Fibroblast of upper back skin (primary cell): ENCODE results near the gene EPHA7.

Experiments used
- DNase-seq: peaks from one replicate; pipeline ENCODE4 v3.0.0-alpha.2; 2013

The EPHA7 gene

DNA sequence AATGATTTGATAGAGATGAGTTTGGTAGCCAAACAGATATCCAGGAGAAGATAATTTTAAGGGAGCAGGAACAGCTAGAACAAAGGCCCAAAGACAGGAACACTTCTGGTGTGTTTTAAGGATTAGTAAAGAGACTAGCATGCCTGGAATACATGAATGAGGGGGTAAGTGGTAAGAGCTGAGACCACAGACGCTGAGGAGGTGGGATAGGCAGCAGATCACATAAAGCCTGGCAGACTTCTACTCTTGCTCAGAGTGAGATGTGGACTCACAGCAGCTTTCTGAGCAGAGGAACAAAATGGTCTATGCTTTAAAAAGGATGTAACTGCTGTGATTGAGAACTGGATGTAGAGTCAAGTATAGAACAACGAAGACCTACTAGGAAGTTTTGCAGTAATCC lies 100.1 kb downstream of the EPHA7 start:
- no peak for DNase-seq

DNA sequence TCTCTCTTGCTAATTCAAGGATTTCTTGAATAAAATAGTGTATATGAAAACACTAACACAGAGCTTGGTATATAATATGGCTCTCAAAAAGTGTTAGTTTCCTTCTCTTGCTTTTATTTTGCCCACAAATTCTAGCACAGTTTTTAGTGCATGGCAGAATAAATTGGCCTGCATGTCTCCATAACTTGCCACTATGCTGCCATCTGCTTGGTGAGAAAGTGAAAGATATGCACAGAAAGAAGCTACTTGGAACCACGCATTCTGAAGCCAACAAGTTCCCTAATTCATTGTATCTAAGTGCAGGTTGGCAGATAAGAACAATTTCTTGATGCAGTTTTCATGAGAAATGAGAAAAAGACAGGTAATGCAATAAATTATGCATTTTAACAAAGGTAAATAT lies 101.2 kb downstream of the EPHA7 start:
- DNase-seq, result no peak

DNA sequence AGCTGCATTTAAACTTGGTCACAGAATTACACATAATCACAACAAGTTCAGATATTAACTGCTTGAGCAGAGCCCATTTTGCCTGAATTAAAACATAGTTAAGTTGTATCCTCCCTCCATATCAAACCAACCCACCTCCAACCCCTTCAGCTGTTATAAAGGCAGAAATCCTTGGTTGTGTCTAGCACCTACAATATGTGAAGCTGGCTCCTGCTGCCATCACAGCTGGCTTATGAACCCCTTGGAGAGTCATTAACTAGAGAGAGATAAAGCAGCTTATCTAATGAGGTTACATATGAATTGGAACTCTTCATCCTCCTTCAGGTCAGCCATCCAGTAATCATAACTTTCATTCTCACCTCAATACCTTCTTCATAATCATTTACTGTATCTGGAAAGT lies 101.8 kb downstream of the EPHA7 start:
- DNase-seq, result no peak

DNA sequence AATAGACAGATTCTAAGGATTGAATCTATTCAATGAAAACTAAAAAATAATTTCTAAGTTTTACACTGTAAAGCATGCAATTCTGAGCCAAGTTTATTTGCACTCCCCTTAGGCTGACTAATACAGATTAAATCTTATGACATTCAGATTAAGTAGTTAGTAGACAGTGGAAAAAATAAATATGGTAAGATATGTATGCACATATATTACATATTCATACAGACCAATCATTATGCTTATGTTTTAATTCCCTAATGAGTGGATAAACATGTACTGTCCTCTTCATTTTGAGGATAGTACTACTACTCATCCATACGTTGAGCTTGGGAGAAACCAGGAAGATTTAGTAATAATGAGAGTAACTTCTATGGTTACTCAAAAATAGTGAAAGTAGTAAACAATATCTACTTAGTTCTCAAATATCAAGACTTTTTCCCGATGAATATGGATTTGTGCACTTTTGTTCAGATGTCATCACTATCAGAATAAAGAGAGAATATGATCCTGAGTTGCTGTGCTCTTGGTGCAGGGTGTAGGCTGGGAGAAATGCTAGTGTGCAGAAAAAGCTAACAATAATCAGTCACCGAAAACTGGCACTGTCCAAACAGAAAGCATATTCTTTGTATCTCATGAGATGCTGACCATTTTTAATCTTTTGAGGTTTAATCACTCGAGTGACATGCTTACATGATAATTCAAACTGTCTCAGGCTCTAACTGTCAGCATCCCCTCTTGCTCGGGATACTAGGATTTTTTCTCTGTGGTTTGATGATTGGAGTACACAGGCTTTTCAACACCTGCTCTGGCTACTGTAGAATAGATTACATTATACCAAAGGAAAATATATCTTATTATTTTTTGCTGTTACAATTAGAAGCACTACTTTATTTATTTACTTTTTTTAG lies 111.6 kb downstream of the EPHA7 start:
- no peak for DNase-seq

DNA sequence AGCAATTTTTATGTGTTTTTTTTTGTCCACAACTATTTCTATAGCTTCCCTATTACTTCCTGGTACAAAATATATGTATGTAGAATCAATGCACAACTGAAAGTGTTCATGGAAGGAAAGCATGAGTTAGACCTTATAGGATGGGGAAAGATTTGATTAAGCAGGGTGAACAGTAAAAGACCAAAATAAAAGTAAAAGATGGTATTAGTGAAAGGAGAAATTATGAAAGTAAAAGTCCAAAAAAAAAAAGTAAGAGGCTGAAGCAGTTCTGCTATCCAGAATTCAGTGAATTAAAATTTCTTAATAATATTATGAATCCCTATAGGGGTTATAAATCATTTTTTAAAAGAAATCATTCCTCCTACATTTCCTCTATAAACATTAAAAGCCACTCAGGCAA lies 114.3 kb downstream of the EPHA7 start:
- DNase-seq, result no peak

DNA sequence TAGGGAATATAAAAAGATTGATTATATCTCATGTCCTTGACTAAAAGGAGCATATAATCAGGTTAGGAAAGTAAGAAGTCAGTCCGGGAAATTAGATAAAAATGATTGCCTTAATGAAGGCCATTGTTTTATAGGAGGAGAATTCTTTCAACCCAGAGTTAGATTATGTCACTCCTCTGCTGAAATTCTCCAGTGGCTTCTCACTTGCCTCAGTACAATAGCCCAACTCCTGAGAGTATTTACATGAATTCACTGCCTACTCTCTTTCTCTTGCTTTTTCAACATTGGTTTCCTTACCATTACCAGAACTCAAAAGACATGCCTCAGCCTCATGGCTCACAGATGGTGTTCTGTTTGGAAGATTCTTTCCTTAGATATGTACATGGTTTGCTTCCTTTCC lies 114.9 kb downstream of the EPHA7 start:
- no peak for DNase-seq

DNA sequence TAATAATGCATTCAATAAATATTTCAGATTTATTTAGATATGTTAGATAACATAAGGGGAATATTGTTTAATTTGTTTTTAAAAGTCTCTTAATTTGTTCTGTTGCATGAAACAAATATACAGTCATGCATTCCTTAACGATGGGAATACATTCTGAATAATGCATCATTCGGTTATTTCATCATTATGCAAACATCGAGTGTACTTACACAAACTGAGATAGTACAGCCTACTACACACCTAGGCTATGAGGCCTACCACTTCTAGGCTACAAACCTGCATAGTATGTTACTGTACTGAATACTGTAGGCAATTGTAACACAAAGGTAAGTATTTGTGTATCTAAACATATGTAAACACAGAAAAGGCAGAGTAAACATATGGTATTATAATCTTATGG lies 118.7 kb downstream of the EPHA7 start:
- DNase-seq, result no peak

DNA sequence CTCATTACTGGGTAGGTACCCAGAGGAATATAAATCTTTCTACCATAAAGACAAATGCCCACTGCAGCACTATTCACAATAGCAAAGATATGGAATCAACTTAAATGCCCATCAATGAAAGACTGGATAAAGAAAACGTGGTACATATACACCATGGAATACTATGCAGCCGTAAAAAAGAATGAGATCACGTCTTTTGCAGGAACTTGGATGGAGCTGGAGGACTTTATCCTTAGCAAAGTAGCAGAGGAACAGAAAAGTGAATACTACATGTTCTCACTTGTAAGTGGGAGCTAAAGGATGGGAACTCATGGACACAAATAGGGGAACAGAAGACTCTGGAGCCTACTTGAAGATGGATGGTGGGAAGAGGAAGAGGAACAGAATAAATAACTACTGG lies 119.7 kb downstream of the EPHA7 start:
- DNase-seq, result no peak

DNA sequence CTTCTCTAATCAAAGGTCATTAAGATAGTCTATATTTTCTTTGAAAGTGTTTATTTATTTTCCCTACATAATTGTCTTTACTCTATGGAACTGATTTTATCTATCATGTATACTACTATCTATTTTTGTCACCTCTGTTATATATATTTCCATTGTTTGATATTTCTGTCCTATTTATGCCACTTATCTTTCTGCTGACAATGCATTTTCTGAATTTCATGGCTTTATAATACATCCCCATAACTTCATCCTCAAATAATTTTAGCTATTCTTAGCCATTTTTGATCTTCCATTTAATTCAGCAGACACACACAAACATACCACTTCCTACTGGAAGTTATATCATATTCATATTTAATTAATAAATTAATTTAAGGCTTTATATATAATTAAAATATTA lies 123.7 kb downstream of the EPHA7 start:
- no peak for DNase-seq

DNA sequence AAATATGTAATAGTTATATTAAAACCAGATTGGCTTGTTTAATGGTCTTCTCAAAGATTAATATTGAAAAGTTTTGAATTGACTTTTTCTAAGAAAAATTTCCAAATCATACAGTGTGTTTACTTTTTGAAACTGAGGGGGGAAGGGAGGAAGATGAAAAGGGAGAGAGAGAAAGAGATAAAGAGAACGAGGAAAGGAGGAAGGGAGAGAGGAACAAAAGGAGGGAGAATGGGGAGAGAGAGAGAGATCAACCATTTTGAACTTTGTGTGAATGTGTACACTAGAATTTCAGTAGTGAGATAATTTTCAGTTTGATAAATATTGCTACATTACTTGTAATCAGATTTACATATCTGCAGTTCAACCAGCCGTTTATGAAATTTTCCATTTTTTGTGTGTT lies 124.5 kb downstream of the EPHA7 start:
- no peak for DNase-seq

DNA sequence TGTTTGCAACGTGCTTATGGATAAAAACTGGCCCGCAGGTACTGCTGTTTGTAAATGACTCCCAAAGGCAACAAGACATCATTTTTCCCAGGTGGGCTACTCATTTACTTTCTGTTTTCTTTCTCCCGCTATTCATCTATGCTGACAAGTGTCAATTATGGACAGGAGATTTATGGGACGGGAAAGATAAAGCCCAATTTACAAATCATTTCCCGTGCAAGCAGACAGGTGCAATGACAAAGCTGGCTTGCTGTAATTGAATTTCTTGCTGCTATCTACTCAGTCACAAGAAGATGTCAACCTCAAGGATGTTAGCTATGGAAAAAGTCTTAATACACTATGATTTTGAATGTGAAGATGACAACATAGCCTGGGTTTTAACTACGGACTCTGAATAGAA lies 125.5 kb downstream of the EPHA7 start:
- DNase-seq, result no peak

DNA sequence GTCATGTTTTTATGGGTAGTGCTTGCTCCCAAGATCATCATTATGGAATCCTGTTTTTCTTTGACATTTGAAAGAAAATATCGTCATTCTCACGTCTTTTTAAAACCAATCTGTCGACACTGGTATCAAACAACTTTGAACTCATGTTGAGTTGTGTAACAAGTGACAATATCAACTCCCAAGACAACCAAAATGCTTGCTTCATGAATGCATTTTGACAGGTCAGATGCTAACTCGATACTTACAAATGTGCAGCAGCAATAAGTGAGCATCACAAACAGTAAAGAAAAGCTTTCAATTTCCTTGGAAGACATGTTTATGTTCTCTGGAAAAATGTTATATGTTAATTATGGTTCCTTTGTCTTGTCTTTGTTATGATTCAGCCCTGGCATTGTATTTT lies 125.9 kb downstream of the EPHA7 start:
- DNase-seq, result no peak

DNA sequence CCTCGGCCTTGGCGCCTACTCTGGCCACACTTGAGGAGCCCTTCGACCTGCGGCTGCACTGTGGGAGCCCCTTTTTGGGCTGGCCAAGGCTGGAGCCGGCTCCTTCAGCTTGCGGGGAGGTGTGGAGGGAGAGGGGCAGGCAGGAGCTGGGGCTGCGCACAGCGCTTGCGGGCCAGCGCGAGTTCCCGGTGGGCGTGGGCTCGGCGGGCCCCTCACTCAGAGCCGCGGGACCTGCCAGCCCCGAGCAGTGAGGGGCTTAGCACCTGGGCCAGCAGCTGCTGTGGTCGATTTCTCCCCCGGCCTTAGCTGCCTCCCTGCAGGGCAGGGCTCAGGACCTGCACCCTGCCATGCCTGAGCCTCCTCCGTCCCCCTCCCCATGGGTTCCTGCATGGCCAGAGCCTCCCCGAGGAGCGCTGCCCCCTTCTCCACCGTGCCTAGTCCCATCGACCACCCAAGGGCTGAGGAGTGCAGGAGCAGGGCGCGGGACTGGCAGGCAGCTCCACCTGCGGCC lies 136.8 kb downstream of the EPHA7 start:
- no peak for DNase-seq

DNA sequence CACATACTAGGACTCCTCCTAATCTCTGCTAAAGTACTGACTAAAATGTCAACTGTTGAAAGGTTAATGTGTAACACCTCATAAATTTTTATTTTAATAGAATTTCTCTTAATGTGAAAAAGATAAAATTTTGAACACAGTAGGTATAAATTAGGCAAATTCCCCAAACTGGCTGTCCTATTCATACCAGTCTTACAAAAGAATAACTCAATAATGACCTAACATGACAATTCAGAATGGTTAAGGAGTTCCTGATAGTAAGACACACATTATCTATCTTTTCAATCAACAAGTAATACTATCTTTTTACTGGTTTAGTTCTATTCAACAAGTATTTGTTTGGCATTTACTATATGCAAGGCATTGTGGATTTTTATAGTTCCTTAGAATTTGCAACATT lies 141.1 kb downstream of the EPHA7 start:
- no peak for DNase-seq

DNA sequence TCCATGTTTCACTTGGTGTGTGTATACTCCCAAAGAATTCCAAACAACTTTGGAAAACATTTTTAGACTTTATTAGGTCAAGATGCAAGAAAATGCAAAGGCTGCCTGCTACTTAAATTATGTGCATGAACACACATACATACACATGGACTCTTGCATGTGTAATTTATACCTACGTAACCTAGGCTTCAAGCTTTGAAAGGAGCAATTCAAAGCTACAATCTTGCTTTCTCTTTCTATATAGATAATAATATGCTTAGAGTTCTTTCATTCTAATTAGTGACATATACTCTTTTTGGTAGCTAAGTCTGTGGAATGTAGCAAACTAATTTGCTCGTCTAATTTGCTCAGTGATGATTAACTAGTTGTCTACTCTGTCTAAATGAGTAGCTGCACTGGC lies 146.5 kb downstream of the EPHA7 start:
- DNase-seq, result no peak

DNA sequence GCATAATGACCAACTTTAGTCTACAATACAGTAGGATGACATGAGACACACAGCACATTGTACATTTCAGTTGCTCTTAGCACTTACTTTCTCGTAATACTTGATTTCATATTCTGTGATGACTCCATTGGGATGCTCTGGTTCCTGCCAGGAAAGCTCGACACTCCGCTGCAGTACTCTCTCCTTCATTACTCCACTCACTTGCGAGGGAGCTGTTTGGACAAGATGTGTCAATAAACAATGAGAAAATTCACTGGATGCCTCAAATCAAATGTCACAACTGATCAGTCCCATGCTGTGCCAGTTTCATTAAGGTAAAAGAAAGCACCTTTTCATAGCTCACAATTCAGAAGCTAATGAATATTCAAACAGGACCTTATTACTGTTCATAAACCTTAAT lies 147.1 kb downstream of the EPHA7 start:
- DNase-seq, result no peak

DNA sequence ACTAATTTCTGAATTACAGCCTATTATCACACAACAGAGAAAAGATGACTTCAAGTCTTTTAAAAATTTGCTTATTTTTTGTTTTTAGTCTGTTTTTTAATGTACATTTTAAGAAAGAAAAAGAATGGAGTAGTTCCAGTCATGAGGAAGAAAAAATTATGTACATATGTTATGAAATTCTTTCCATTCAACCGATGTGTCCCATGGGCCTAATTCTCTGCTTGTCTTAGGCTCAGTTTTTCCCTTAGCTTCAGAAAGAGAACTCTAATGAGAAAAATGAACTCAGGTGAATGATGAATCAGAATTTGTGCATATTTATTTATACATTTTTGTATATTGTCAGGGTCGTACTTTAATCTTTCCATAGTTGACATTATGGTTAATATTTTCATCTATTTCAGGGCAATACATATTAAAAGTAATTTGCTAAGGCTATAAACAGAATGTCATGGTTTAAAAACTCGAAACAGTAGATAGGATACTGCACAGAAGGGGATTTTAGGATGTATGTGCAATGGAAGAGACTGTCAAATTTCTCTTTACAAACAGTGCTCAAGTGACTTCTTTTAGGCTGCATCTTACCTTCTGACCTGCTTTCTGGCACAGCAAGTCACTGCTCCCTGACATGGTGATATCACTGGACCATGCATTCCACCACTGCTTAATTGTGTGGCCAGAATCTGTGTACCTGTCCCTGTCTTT lies 153.1 kb downstream of the EPHA7 start:
- DNase-seq, result no peak

DNA sequence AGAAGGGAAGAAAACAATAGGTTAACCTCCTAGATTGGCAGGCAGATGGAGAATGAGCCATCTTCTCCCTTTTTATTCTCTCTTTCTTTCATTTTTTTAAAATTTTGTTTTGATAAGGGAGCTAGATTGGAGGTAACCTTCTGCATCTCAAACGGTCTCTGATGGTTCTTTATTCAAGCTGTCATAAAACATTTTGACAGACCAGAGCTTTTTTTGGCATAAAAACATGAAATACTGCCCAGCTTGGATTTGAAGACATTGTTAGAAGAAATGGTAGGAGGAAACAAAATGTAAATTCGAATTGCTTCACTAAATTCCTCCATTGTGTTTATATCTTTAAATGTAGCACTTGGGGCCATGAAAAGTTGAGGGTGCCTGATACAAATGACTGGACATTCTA lies 158.5 kb downstream of the EPHA7 start:
- DNase-seq, result no peak

DNA sequence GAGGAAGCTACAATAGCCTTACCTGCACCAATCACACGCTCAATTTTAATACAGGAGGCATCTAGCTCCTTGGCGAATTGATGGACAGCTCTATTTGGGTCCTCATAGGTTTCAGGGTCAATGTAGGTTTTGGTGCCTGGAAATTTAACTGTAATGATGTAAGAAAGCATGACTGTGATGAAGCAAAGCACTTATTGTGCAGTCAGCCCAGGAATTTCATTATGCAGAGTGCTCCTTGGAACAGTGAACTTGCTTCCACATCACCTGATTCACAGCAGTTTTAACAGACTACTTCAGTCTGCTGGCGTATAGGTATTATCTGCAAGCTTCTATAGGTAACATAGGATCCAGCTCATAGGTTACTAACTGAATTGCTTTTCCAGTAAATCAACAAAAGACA lies 160.0 kb downstream of the EPHA7 start:
- DNase-seq, result no peak

DNA sequence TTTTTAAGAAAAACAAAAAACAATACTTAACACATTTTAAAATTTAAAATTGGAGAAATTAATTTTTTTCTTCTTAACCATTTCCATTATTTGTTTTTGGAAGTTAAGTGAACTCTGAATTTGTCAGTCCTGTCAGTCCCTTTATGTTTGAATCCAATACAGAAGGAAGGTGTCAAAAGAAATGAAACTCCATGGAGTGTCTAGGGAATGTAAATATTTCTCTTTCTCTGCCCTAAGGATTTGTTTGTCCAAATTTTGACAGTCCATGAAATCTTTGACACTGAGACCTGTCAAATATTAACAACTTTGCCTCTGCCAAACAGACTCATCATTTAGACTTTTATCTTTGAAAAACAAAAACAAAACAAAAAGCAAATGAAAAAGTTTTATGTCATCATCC lies 166.4 kb downstream of the EPHA7 start:
- no peak for DNase-seq

DNA sequence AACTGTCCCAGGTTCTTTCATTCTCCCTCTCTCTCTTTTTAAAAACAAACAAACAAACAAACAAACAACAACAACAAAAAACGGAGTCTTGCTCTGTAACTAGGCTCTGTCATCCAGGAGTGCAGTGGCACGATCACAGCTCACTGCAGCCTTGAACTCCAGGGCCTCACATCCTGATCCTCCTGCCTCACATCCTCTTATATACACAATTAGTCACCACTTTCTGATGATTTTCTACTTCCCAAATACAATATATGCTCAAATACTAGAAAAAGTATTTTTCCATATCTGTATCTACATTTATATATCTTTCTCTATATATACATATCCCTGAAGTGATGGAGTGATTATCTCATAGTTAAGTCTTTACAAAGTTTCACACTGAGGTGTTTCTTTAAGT lies 170.7 kb downstream of the EPHA7 start:
- no peak for DNase-seq

DNA sequence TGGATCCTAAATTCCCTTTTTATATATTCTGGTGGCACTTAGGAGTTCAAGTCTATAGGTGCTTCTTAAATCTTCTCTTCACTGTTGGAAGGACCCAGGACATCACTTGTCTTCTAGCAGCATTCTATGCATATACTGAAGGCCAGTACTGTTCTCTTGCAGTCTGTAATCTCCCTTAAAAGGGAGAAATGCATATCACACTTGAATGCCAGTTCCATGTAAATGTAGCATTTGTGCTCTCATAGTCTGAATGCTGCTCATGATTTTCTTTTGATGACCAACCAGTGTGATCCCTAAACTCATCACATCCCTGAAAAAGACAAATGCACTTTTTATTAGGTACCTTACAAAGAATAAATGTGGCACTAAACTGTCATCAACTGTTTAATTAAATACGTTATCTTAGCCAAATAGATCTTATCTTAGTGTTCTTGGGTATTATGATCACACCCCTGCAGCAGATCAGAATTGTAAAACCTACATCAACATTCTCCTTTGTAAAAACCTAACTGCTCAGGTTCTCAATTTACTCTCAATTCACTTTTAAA lies 176.1 kb downstream of the EPHA7 start:
- no peak for DNase-seq

DNA sequence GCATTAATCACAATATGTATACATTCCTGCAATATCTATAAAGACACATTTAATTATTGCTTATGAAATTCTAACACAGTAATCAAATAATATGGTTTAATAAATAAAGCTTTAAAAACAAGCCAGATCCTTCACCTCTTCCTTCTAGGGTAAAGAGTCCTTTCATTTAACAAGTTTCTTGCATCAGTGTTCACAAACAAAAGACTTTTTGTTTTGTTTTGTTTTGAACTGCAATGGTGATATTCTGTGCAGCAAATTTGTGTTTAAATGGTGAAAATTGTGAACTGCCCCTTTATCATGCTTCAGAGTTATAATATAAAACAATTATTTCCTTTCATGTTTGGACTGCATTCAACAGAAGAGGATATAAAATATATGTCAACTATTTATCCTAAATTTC lies 177.3 kb downstream of the EPHA7 start:
- no peak for DNase-seq

DNA sequence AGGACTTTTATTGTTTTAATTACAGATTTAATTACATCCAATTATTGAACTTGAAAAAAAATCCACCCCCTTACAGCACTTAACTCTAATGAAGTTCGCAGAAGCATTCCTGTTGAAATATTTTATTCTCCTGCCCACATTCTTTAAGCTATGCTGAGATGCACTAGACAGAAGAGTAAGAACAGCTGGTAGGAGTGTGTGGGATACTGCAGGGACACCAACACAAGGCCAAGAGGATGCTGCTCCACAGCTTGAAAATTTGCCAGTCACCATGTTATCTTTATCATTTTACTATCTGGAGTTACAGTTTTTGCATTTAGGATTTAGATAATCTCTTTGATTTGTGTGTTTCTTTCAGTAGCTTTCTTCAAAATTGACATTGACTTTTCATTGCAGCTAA lies 180.7 kb downstream of the EPHA7 start:
- no peak for DNase-seq
